GM18511 (cell line): ENCODE results near the gene EHHADH.
A peak's percentile ranks its signal among the peaks of the same experiment; 100 is the strongest.

Experiments
- ATAC-seq: cut with Tn5 transposase; IDR thresholded peaks from one replicate; pipeline ENCODE4 v1.9.1; 2021; ENCODE audit warnings: mild to moderate bottlenecking, moderate library complexity; ENCODE audit not compliant: unreplicated experiment

Gene EHHADH

DNA sequence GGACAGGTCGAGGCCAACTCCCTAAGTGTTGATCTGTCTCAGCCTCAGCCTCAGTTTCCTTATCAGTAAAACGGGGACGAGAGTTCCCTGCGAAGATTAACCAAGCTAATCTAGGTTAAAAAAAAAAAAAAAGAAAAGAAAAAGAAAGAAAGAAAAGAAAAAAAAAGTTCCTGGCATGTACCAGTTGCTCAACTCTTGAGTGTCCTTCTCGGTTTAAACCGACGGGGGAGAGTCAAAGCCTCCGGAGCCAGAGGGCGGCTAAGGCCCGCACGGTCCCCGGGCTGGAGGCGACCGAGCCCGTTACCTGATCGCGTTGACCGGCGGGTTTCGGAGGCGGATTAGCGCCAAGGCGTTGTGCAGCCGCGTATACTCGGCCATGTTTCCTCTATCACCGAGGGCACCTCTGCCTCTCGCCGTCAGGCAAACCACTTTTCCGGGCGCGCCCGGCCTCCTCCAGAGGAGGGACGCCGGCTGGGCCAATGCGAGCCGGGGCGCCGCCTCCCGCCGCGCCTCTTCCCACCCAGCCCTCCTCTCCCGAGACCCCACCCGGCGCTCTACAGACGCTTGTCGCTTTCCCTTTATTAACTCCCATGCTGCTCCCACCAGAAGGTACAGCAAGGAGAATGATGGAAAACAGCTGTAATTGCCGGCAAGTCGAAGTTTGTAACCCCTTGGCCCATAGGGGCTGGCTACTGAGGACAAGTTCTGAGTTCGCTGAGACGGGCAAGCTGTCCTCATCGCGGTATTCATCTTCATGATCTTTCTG, at the start of gene EHHADH:
TSS of gene EHHADH (minus strand) at position 405 of the 766 bp plus-strand sequence. CDS start at position 378, 27 bp downstream.
- ATAC-seq, result peak; percentile 92

DNA sequence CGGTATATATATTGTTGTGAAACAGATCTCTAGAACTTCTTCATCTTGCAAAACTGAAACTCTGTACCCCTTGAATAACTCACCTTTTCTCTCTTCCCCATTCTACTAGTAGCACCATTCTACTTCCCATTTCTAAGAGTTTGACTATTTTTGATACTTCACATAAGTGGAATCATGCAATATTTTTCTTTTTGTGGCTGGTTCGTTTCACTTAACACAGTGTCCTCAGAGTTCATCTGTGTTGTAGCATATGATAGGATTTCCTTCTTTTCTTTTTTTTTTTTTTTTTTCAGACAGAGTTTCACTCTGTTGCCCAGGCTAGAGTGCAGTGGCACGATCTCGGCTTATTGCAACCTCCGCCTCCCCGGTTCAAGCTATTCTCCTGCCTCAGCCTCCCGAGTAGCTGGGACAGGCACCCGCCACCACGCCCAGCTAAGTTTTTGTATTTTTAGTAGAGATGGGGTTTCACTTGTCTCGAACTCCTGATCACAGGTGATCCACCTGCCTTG, 46.1 kb upstream of the EHHADH start:
- ATAC-seq, result peak; percentile 95

DNA sequence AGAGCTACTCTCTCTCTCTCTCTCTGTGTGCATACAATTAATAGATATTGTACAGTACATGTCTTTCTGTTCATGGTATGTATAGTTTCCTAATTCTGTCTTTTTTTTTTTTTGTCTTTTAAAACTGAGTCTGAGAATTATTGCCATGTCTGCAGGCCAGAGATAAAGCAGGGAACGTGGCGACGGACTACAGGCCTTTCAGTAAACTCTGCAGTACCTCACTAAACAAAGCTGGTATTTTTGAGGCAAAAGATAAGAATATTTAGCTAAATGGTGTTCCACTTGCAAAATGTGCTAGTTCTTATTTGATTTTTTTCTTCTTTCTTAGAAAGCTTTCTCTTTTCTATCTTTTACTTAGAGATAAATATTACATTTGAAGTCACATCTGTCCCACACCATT, 44.0 kb upstream of the EHHADH start:
- ATAC-seq, result no peak

DNA sequence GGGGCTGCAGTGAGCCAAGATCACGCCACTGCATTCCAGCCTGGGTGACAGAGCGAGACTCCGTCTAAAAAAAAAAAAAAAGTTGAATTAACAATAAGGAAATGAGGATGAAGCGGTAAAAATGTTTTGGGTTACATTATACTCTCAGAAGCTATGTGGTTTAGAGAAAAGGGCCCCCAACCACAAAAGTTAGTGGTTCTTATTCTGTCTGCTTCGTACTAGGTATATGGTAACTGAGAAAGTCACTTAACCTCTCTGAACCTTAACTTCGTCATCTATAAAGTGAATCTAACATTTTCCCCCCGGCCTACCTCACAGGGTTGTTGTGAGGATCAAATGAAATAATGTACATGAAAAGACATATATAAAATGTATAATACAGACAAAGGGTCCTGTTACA, 38.4 kb upstream of the EHHADH start:
- ATAC-seq, result no peak

DNA sequence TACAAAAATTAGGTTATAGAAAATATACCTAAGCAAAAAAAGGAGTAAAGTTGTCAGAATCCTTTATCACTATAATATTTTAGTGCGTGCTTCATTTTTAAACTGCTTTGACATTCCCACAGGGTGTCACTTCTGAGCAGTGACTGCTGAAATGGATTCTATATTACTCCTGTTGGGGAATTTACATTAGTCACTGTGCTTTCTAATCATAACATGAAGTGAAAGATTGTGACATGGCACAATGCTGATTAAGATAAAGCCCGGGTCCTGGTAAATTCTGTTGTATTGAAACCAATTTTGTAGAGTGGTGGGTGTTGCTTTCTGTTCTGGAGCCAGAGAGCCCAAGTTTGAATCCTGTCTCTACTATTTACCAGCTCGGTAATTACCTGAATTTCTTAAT, 36.4 kb upstream of the EHHADH start:
- ATAC-seq, result peak; percentile 45

DNA sequence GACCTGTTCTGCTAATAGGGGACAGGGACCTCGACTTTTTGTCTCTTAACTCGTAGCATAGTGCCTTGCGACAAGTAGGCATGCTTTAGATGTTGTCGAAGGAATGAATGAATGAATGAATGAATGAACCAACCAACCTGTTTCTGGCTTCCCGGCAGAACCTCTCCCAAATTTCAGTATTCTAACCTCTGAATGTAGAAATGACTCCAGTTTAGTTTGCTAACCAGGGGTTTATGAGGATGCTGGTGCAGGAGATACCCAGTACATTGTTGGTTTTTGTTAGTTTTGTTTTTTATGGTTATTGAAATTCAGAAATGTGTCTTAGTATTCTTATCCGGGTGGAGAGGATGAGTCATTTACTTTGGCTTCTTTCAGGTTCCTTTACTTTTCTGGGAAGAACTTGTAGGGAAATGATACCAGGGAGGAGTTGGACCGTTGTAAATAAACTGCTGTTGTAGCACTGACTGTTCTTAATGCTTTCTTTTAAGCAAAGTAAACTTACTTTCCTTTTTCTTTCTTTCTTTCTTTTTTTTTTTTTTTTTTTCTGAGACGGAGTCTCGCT, 29.6 kb upstream of the EHHADH start:
- no peak for ATAC-seq

DNA sequence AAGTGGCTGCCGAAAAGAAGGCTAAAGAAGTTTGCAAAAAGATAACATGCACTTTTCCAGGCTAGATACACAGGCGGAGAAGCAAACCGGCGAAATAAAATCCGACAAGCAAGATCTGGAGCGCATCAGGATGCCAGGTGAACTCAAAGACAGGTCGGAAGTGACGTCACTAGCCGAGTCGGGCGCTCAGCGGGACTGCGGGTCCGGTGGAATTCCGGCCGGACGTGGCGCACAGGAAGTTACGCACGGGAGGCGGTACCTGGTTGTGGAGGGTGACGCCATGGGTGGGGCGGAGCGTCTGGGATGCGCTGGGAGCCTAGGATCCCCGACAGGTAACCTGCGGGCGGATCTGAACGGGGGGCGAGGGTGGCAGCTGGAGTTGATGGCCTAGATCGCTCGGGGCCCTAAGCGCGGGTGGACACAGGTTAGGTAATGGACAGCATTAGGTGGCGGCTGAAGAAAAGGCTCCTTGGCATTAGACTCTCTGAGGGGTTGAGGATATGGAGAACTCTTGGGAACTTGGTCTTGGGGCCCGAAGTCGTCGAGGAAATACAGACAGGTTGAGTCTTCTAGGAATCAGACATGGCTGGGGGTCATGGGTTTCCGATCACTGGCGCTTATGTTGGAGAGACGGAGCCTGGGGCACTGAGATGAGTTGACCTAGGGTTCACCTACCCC, 29.0 kb upstream of the EHHADH start:
- ATAC-seq, result peak; percentile 98

DNA sequence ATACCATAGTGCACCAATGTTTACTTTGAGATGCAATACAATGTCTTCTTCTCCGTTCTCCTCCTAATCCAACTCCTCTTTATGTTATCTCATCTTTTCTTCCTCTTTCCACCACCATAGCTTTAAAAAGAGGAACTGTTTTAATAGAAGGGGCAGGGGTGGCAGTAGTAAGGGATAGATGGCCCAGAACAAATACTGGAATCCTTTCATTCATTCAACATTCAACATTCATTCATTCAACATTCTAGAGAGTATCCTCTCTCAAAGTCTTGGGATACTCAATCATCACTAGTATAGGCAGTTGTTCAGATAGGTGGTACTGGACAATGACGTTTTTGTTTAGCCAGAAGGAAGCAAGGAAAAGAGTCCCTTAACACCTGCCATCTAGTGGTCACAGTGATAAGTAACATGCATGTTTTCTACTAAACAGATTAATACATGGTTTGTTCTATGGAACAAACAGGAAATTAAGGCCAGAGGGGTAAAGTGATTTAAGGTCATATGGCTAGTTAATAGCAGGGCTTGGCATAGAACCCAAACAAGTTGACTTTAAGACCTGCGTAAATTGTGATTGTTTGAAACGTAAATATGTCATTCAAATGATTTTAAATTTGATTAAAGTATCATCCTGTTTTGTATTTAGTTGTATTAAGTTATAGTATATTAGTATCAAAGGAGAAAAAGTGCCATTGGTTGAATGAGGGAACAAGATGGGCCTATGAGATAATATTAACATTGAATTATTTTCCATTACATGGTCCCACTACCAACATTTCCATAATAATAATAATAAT, 26.9 kb upstream of the EHHADH start:
- no peak for ATAC-seq

DNA sequence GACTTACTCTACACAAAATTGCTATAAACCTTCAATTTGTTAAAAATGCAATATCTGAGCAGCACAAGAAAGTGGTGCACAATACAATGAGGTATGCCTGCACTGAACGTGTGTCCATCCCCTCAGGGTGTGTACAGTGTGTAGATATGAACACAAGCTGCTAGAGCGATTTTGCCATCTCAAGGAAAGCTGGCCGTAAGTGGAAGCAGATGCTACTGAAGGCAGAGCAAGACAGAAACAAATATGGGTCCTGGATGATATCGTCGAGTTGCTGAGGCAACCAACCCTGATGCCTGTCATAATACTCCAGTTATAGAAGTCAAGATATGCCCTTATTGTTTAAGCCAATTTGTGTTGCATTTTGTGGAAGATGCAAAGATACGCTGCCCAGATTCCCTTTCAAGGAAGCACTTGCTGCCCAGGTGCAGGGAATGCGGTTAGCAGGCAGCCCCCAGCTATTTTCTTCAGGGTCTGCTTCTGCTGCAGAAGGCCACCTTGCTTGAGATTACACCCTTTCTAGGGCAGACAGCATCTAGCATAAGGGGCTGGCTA, 25.8 kb upstream of the EHHADH start:
- no peak for ATAC-seq

DNA sequence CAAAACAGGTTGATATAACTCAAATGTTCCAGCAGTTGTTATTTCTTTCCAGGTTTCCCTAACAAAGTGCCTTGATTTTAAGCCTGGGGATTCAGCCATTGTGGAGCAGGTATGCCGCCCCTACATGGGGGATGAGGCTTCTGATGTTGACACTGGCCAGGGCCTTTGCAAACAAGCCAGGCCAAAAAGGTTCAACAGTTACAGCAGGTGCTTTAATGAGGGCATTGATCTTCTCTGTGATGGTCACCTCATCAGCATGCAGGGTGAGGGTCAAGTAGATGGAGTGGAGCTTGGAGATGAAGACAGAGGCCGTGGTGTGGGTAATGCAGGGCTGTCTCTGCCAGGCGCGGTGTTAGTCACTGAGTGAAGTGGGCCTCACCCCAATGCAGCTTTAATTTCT, 22.6 kb upstream of the EHHADH start:
- ATAC-seq, result no peak

DNA sequence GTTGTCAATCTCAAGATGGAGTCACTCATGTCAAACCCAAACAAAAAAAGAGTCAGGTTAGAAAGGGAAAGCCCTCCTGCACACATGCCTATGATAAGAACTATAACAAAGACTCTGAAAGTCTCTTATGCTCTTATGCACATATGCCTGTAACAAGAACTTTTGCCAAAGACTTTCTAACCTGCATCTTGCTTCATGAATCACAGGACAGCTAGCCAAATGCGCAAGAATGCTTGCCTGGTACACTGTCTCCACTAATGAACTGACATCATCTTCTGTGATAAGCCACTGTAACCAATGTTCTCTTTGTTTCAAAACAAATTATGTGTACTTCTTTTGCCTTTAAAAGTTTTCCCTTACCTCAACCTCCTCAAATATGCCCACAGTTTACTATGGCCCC, 18.2 kb upstream of the EHHADH start:
- ATAC-seq, result no peak

DNA sequence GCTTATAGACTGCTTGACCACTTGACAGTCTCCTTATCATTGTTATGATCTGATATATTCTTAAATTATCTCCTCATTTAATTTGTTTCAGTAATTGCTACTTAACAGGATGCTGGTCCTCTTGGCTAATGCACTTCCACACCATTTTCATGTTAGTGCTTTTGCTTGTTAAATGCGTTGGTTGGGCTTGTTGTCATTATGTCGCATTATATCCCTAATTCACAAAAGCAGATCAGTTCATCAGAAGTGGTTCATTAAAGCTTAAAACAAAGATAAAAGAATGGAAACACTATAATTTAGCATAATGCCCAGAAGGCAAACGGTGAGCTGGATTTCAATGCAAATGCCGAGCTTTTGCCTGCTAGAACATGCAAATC, 17.1 kb upstream of the EHHADH start:
- ATAC-seq, result no peak

DNA sequence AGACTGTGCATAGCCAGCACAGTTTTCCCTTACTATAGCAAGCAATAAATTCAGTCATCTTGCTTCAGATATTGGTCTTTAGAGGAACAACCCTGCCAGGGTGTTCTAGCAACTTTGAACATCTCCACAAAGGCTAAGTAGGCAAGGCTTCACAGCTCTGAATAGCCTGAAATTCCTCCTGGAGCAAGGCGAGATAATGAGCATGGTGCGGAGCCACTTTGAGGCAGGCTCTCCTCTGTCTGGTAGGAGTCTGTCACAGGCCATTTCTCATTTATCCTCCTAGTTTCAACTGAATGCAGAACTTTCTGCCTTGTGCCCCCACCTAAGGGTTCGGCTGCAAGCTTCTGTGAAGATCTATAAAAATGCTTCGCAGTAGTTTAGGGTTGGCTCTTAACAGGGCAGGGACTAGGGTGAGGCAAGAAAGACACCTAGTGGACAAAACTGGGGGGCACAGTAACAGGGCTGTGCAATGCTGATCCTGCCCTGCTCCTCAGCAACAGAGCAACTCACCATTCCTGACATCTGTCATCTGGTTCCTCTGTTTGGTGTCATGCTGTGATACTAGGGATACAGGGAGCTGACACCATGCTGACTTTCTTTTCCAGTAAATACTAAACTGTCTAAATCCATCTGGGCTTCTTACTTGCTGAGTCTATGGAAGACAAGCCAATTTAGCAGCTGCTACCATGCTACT, 16.6 kb upstream of the EHHADH start:
- ATAC-seq, result no peak

DNA sequence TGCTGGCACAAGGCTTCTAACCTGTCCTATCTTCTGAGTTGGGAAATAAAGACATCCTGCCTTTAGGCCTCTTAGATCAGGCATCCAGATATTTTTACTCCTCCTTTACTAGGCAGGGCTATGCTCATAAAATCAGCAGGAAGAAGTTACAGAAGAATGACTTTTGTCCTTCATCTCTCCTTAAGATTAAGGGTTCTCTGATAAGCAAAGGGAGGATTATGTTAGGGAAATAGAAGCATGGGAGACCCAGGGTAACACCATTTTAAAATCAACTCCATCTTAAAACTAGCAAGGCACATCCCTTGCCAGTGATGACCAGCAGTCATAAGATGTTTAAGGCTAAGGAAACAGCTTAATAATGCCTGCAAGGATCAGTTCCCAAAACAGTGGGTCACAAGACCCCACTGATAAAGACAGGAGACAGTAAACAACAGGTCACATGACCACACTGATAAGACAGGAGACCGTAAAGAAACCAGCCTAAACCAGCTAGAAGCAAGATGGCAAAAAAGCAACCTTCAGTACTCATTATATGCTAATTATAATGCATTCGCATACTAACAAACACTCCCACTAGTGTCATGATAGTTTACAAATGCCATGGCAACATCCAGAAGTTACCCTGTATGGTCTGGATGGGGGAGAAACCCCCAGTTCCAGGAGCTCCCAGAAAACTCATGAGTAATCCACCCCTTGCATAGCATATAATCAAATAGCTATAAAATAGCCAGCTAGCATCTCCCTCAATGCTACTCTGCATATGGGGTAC, 14.5 kb upstream of the EHHADH start:
- no peak for ATAC-seq

DNA sequence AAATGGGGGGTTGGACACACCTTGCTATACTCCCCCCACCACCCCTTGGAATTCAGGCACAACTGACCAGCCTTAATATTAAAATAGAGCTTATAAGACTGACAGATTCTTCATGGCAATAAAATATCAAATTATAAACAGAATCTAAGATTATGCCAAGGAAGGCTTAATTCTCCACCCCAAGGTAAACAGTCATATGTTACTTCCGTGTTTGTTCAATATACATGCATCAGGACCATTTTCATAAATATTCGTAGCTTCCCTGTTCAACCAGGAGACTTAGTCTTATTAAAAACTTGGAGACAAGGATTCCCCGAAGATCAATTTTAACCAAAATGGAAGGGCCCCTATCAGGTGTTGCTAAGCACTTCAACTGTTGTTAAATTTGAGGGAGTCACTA, 13.3 kb upstream of the EHHADH start:
- no peak for ATAC-seq

DNA sequence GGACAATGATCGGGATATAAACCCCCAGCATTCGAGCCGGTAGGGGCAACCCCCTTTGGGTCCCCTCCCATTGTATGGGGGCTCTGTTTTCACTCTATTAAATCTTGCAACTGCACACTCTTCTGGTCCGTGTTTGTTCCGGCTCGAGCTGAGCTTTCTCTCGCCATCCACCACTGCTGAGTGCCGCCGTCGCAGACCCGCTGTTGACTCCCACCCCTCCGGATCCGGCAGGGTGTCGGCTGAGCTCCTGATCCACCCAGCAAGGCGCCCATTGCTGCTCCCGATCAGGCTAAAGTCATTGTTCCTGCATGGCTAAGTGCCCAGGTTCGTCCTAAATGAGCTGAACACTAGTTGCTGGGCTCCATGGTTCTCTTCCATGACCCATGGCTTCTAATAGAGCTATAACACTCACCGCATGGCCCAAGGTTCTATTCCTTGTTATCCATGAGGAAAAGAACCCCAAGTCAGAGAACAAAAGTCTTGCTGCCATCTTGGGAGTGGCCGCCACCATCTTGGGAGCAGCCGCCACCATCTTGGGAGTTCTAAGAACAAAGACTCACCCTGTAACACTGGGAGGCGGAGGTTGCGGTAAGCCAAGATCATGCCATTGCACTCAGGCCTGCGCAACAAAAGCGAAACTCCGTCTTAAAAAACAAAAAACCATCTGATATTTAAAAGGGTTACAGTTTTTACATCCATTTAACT, 11.2 kb upstream of the EHHADH start:
- ATAC-seq, result no peak

DNA sequence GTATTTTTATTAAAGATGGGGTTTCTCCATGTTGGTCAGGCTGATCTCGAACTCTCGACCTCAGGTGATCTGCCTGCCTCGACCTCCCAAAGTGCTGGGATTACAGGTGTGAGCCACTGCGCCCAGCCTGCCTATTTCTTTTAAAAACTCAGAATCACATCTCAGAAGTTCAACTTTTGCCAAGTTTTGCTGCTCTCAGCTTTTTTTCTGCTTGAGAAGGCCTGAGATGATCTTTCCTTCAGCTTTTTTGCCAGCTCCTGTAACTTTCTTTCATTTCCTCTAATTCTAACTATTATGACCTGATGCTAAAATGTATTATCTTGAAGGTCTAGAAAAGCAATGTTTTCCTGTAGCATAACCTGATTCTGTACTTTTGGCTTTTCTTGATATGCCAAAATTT, 9.6 kb upstream of the EHHADH start:
- ATAC-seq, result no peak

DNA sequence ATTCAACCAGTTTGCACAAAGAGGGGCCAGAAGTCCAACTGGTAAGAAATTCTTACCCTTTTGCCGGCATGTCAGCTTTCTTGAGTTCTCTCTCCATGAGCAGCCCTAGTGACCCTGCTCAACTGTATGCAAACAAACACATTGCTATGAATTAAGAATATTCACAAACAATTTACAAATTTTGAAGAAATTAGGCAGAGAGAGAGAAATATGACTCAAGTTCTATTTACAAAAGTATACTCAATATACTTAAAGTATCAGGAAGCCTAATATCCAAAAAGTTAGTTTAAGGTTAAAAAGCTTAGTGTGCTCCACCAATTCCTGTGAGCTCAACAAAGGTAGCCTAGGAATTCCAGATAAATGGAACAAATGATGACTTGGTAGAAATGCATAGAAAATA, 3.5 kb upstream of the EHHADH start:
- ATAC-seq, result no peak

DNA sequence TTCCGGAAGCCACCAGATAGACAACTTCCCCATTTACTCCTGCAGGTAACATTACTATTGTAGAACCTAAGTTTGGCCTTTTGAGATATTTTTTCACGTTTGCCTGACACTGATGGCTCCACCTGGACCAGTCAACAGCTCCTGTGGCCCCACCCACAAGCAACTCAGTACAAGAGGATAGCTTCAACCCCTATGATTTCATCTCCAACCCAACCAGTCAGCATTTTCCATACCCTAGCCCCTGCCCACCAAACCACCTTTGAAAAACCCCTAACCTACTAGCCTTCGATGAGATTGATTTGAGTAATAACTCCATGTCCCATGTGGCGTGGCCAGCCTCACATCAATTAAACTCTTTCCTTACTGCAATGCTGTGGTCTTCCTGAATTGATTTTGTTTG, 950 bp upstream of the EHHADH start:
- no peak for ATAC-seq
